Right ventricle myocardium superior (tissue), 1 donor: ENCODE data around the gene KPNA4. TPM values are rescaled to one million over a fixed set of nuclear protein-coding genes. Genes with fewer than 3 reads are reported as not detected.
"Not testable (repeated sequence)": the region's sequence is repeated elsewhere in the genome, so short reads cannot be mapped to it uniquely, and the experiment has no call there.

Experiments
- ATAC-seq: fragments of 200-7000 bp; cut with Tn5 transposase; one replicate; pipeline ENCODE4 v1.9.1; 2020; ENCODE audit warnings: mild to moderate bottlenecking; ENCODE audit not compliant: poor library complexity
- DNase-seq: peaks from one replicate; pipeline ENCODE4 v3.0.0-alpha.2; 2020
- intact Hi-C: fragments of 100-400 bp; cut with DNase I; formaldehyde crosslinking; loops from one replicate; pipeline ENCODE4 v1.11.2; 2022
- total RNA-seq: library from RNA; stranded (reverse); fragmentation: NEBNext Ultra II Directional; extraction: Animal tissue kit (Norgen Biotek cat#: 25700); gene quantifications from one replicate; pipeline ENCODE4 v1.2.1, GENCODE V29; 2021
- donor health status: DM: no; HTN: yes; CAD: no; lungs with severe emphysema.

Gene KPNA4
- total RNA-seq, 1 donor from 2014 or later: 114 TPM

DNA sequence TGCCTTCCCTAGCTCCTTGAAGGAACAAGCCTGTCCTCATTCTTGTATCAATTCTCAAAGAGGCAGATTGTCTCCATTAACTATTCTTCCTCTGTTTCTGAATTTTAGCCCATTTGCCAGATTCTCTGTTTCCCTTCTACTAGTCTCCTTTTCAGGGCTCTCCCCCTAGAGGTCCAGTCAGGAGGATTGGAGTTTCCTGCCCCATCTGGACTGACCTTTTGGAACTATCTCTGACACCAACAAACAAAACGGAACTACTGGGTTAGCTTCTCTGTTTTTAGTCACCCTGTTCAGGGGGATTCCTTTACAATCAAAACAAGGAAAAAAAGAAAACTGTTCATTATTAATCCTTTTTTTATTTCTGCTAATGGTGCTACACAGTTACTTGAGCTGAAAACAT lies 10.2 kb upstream of the KPNA4 start:
- DNase-seq (no peak), ATAC-seq (no peak)
- intact Hi-C loops: no loop called here

DNA sequence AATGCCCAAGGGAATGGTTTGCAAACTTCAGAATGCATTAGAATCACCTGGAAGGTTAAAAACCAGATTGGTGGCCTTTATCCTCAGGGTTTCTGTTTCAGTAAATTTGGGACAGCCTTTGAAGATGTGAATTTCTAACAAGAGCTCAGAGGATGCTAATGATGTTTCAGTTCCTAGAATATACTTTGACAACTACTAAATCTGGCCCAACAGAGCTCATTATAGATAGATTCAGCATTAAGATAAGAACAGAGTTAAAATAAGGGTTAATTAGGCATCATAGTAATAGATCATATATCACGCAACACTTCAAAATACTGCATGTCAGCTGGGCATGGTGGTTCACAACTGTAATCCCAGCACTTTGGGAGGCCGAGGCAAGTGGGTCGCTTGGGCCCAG lies 9.3 kb upstream of the KPNA4 start:
- no peak for ATAC-seq
- intact Hi-C loops: no loop called here
- DNase-seq: no peak

DNA sequence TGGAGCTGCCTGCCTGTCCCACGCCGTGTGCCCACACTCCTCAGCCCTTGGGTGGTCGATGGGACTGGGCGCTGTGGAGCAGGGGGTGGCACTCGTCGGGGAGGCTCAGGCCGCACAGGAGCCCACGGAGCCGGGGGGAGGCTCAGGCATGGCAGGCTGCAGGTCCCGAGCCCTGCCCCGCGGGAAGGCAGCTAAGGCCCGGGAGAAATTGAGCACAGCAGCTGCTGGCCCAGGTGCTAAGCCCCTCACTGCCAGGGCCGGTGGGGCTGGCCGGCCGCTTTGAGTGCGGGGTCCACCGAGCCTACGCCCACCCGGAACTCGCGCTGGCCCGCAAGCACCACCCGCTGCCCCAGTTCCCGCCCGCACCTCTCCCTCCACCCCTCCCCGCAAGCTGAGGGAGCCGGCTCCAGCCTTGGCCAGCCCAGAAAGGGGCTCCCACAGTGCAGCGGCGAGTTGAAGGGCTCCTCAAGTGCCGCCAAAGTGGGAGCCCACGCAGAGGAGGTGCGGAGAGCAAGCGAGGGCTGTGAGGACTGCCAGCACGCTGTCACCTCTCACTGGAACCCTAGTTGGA lies 8.7 kb upstream of the KPNA4 start:
- ATAC-seq, intact Hi-C loops, DNase-seq: not testable (repeated sequence)

DNA sequence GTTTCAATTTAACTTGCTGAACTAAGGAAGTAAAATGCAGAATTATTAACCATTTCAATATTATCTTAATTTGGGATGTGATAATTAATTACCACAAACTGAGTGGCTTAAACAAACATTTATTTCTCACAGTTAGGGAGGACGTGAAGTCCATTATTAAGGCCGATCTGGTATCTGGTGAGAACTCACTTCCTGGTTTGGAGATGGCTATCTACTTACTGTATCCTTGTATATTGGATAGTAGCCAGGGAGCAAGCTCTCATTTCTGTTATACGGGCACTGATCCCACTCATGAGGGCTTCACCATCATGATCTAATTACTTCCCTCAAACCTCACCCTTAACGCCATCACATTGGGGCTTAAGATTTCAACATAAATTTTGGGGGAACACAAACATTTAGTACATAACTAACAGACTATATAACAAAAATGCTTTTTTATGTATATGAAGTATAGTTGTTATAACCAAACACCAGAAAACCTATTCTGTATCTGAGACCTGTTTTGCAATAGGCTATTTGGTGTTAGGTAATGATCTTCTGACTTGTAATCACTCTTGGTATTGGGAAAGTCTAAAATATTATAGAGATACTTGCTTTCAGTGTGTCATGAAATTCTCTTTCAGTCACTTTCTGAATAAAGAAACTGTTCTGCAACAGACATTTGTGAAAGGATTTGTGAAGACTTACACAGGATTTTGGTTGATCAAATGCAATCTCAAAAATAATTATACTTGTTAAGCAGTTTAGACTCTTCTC lies 4.7 kb upstream of the KPNA4 start:
- ATAC-seq (no peak), DNase-seq (no peak)
- intact Hi-C loops: loop anchor here (10.0 kb wide), 1 partner anchor 185 kb away; the partner anchor contains the start of gene PPM1L

DNA sequence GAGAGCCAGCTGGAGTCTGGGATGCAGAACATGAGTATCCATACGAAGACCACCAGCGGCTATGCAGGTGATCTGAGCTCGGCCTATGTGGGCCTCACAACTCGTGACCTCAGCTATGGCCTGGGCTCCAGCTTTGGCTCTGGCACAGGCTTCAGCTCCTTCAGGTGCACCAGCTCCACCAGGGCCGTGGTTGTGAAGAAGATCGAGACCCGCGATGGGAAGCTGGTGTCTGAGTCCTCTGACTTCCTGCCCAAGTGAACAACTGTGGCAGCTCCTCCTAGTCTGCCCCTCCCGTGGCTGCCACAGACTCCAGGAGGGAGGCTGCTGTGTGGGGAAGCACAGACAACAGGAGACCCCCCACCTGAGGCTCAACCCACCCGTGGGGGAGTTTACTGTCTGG lies 3.6 kb upstream of the KPNA4 start:
- no peak for ATAC-seq
- peak; percentile 34 for DNase-seq
- intact Hi-C loops: loop anchor here (10.0 kb wide), 1 partner anchor 186 kb away; the partner anchor contains the start of gene PPM1L

DNA sequence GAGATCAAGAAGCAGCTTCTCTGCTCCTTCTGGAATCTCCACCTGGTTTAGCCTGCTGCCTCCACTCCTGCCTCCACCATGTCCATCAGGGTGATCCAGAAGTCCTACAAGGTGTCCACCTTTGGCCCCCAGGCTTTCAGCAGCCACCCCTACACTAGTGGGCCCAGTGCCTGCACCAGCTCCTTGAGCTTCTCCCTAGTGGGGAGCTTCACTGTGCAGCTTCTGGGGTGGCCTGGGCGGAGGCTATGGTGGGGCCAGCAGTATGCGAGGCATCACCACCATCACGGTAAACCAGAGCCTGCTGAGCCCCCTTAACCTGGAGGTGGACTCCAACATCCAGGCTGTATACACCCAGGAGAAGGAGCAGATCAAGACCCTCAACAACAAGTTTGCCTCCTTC lies 2.4 kb upstream of the KPNA4 start:
- no peak for DNase-seq
- no peak for ATAC-seq
- intact Hi-C loops: loop anchor here (10.0 kb wide), 1 partner anchor 187 kb away; the partner anchor contains the start of gene PPM1L

DNA sequence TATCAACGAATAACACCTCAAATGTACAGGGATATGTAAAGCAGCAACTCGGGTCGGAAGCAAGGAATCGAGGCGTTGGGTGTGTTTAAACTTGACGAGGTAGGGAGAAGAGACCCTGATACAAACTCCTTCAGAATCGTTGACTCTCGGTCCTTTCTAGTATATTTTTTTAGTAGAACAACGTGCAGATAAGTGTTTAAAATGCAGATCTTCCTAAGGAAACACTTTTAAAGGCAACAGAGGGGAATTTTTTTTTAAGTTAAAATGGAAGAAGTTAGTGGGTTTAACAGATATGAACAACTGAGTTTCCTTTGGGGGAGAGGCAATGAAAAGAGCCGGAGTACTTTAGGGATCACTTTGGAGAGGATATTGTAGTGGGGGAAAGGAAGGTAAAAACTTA lies 1.1 kb upstream of the KPNA4 start:
- intact Hi-C loops: loop anchor here (10.0 kb wide), 1 partner anchor 188 kb away; the partner anchor contains the start of gene PPM1L
- DNase-seq (no peak), ATAC-seq (no peak)

DNA sequence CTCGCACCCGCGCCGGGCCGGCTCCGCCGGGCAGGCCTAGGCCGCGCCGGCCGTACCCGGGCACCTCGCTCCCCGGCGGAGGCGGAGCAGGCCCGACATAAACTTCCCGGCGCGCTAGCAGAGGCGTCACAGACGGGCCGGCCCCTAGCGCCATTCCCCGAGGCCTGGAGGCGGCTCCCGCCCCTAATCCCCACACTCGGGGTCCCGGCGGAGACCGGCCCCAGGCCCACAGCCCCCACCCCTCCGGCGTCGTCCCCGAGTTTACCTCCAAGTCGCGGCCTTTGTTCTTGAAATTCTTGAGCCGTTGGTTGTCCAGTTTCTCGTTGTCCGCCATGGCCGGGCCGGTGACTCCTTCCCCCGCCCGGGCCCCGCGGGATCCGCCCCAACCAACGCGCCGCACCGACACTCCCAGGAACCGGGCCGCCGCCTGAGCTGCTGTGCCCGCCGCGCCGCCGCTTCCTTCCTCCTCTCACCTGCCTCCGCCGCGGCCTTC lies 376 bp downstream of the KPNA4 start:
- DNase-seq (peak; percentile 86), ATAC-seq (peak; percentile 76)
- intact Hi-C loops: loop anchor here (10.0 kb wide), 1 partner anchor 190 kb away; the partner anchor contains the start of gene PPM1L

DNA sequence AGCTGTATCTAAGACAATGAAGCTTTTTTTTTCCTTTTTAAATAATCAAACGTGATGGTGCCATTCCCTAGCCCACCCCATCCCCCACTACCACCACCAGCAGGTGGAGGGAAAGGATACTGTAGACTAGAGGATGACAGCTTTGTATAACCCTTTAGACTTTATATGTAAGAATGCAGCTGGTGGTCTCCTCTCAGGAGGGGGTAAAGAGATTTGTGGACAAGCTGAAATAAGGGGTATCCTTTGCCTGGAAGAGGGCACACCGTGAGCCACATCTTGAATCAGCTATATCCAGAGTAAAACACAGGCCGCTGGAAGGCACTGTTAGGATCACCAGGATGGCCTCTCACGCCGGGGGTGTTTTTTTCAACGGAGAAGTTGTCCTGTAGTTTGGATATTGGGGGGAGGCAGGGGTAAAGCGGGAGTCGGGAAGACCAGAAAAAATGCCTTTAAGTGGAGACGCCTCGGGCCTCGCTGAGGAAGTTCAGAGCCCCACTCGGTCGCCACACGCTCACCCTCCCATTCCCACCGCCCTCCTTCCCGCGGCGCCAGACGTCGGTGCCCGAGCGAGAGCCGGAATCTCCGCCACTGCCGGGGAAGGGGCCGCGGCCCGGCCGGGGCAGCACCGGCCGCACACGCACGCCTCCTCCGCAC lies 986 bp downstream of the KPNA4 start:
- intact Hi-C loops: loop anchor here (10.0 kb wide), 1 partner anchor 190 kb away; the partner anchor contains the start of gene PPM1L
- DNase-seq: no peak
- ATAC-seq: no peak

DNA sequence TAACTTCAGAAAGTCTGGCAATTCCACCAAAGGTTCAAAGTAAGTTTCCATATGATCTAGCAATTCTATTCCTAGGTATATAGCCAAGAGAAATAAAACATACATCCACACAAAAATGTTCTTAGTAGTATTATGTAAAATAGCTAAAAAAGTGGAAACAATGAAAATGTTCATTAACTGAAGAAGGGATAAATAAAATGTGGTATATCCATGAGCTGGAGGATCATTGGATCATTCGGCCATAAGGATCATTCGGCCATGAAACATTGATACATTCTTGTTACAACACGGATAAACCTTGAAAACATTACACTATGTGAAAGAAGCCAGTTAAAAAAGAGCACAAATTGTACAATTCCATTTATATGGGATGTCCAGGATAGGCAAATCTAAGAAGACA lies 2.4 kb downstream of the KPNA4 start:
- ATAC-seq: no peak
- intact Hi-C loops: loop anchor here (10.0 kb wide), 1 partner anchor 192 kb away; the partner anchor contains the start of gene PPM1L

DNA sequence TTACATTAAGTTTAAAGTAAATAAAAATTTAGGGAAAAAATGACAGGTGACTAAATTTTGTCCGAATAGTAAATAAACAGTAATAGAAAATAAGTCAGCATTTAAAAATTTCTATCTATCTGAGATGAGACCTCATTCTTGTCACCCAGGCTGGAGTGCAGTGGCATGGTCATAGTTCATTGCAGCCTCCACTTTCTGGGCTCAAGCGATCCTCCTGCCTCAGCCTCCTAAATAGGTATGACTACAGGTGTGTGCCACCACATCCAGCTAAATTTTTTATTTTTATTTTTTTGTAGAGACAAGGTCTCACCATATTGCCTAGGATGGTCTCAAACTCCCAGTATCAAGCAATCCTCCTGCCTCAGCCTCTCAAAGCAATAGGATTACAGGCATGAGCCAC lies 7.8 kb downstream of the KPNA4 start:
- intact Hi-C loops: no loop called here
- DNase-seq (no peak), ATAC-seq (no peak)

More for the DNA sequence above, 2.4 kb downstream of the KPNA4 start:
- DNase-seq: no peak

DNA sequence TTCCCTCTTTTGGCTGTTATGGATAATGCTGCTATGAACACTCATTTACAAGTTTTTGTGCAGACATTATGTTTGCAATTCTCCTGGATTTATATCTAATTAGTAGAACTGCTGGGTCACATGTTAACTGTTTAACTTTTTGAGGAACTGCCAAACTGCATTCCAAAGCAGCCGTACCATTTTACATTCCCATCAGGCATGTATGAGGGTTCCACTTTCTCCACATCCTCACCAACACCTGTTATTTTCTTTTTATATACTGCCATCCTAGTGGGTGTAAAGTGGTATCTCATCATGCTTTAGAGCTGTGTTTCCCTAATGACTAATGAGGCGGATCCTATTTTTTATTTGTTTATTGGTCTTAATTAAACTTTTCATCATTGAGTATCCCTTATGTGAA lies 9.2 kb downstream of the KPNA4 start:
- no peak for DNase-seq
- ATAC-seq: no peak
- intact Hi-C loops: no loop called here

DNA sequence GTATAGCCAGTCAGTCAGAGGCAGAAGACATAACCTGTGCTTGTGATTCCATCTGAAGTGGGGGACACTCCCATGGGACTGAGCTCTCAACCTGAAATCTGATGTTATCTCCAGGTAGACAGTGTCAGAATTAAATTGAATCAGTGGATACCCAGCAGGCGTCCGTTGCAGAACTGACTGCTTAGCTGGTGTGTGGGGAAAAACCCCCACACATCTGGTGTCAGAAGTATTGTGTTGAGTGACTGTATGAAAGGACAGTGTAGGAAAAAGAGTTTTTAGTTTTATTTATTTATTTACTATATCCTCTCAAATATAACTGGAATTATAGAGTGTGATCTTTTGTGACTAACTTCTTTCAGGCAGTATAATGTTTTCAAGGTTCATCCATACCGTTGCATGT lies 10.4 kb downstream of the KPNA4 start:
- intact Hi-C loops: no loop called here
- DNase-seq (no peak), ATAC-seq (no peak)

DNA sequence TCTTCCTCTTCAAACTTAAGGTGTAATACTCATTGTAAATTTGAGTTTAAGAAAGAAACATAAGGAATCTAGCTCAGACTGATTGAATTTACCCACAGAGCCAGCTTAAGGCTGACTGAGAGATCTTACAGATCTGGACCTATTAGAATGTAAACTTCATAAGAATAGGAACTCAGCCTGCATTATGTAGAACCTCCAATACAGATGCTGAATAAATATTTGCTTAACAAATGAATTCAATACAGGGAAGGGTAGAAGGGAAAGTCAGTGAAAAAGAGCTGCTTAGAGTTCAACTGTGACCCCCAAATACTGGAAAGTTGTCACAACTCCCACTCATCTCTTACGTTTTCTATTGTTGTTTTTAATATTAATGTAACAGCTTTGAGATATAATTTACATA lies 11.5 kb downstream of the KPNA4 start:
- no peak for DNase-seq
- ATAC-seq: no peak
- intact Hi-C loops: no loop called here

DNA sequence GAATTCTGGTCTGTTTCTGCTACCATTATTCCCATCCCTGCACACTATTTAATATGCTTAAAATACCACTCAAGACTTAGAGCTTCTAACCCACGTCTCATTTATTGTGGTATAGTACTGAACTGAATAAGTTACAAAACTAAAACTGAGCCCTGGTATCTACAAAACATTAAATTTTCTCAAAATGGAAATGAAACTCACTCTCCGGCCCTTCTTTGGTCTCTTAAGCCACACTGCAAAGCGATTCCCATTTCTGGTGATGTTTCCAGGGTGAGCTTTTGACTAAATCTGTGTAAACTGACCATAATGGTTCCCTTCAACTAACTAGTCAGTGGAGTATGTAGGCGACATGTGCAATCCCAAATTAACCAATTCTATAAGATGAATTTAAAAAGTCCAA lies 18.6 kb downstream of the KPNA4 start:
- intact Hi-C loops: no loop called here
- DNase-seq: no peak
- no peak for ATAC-seq

DNA sequence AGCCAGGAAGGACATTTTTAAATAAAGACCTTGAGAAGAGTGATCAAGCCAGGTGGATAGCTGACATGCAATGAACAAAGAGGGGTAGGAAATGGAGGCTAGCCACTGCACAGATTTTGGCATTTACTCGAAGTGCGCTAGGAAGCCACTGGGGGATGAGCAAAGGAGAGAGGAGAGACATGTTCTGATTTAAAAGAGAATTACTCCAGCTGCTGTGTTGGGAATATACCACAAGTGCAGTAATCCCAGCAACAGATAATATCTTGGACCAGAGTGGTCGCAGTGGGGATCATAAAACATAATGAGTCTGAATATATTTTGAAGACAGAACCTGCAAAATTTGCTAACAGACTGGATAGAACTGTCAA lies 19.9 kb downstream of the KPNA4 start:
- intact Hi-C loops: no loop called here
- DNase-seq: no peak
- peak; percentile 26 for ATAC-seq

DNA sequence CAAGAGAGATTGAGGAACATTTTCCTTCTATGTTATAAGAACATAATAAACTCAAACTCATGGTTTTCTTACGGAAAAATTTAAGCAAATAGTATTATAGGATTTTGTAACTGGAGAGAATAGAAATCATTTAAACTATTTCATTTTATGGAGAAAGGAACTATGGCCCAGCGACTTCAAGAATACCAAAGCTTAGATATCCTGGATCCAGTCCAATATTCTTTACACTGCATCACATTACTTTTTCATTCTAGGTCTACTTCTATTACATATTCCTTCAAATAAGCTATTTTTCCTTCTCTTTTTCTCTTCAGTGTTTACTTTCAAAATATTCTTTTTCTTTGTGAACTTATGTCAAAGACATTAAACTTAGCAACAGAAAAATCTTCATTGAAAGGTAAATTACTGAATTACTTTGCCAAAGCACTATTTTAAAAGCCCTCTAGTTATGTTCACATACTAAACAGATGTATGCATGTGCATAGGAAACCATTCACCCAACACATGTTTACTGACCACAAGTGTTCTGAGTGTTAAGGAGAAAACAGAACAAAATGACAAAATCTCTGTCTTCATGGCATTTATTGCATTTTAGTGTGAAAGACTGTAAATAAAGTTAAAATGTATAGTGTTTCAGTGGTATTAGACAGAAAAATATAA lies 20.4 kb downstream of the KPNA4 start:
- intact Hi-C loops: no loop called here
- ATAC-seq: no peak
- DNase-seq: no peak

DNA sequence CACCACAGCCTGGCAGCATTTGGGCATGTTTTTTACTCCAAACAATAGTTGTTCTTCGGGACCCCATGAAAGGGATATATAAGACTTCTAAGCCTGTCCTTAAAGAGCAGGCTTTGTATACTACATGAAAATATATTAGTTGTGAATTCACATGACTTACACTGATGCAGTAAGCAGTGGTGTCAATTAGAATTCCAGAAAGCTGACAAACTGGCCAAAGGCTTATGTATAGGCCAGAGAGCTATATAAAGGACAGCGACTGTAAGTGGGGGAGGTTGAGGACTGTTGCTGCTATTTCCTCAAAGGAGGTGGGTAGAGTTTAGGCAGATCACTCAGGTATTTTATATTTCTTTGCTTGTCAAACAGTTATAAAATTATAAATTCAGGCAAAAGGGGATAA lies 24.8 kb downstream of the KPNA4 start:
- no peak for DNase-seq
- intact Hi-C loops: no loop called here
- no peak for ATAC-seq

DNA sequence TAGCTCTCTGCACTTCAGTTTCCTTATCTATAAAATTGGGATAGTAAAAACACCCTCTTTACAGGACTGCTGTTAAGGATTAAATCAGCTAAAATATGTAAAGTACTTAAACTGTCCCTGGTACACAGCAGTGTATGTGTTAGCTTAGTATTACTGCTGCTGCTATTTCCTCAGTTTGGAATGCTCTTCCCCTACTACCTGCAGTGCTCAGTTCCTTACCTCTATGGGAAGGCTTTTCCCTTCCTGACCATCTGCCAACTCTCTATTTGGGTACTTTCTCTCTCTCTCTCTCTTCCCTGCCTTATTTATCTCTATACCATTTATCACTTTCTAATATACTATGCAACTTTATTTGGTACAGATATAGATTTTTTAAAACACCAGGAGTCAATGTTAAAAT lies 26.5 kb downstream of the KPNA4 start:
- intact Hi-C loops: no loop called here
- DNase-seq (no peak), ATAC-seq (no peak)
